ENCODE results near the gene TLR9. TPM values are rescaled to one million over a fixed set of nuclear protein-coding genes. Genes with fewer than 3 reads are reported as not detected.

The TLR9 gene
- total and polyA plus RNA-seq, 9 of the 15 experiments (the other 6 are each of a cell fraction or from before 2014, with no cell fraction given): not detected

DNA sequence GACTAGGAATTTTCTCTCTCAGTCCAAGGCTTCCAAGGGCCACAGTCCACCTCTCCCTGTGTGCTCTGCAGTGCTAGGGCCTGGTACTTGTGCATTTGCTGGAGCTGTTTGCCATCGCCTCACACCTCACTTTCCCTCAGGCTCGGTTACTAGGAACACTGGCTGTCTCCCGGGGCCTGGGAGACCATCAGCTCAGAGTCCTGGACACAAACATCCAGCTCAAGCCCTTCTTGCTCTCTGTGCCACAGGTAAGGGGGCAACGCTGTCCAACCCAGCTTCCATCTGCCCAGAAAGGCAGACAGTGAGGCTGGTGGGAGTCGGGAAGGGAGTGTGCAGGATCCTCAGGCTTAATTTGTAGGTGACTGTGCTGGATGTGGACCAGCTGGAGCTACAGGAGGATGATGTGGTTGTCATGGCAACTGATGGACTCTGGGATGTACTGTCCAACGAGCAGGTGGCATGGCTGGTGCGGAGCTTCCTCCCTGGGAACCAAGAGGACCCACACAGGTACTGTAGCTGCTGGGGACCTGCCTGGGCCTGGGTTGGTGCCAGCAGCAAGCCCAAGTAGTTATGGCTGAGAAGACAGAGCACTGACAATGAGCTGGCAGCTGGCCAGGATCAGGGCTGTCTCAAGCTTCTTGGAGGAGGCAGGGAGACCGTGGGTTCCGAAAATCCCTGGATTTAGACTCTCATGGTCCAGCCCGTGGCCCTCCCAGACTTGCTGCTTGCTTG is 23.5 kb upstream of the TLR9 start (continued):
- TF ChIP-seq, protein P1, sequence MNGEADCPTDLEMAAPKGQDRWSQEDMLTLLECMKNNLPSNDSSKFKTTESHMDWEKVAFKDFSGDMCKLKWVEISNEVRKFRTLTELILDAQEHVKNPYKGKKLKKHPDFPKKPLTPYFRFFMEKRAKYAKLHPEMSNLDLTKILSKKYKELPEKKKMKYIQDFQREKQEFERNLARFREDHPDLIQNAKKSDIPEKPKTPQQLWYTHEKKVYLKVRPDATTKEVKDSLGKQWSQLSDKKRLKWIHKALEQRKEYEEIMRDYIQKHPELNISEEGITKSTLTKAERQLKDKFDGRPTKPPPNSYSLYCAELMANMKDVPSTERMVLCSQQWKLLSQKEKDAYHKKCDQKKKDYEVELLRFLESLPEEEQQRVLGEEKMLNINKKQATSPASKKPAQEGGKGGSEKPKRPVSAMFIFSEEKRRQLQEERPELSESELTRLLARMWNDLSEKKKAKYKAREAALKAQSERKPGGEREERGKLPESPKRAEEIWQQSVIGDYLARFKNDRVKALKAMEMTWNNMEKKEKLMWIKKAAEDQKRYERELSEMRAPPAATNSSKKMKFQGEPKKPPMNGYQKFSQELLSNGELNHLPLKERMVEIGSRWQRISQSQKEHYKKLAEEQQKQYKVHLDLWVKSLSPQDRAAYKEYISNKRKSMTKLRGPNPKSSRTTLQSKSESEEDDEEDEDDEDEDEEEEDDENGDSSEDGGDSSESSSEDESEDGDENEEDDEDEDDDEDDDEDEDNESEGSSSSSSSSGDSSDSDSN (IDR thresholded peaks at IDR 0.05; ENCODE audit: borderline replicate concordance in 1 of 2, low read depth in 2 of 2, low read length in 2 of 2): no peak
- TF ChIP-seq BRF2 (IDR thresholded peaks at IDR 0.05; ENCODE audit: borderline replicate concordance, insufficient read depth, insufficient read length): no peak
- TF ChIP-seq, protein P2, sequence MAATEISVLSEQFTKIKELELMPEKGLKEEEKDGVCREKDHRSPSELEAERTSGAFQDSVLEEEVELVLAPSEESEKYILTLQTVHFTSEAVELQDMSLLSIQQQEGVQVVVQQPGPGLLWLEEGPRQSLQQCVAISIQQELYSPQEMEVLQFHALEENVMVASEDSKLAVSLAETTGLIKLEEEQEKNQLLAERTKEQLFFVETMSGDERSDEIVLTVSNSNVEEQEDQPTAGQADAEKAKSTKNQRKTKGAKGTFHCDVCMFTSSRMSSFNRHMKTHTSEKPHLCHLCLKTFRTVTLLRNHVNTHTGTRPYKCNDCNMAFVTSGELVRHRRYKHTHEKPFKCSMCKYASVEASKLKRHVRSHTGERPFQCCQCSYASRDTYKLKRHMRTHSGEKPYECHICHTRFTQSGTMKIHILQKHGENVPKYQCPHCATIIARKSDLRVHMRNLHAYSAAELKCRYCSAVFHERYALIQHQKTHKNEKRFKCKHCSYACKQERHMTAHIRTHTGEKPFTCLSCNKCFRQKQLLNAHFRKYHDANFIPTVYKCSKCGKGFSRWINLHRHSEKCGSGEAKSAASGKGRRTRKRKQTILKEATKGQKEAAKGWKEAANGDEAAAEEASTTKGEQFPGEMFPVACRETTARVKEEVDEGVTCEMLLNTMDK (IDR thresholded peaks at IDR 0.05; ENCODE audit: borderline replicate concordance, insufficient read depth, low read depth, low read length, poor library complexity, severe bottlenecking): no peak
- TF ChIP-seq ZNF655 (CRISPR knock-in tag; IDR thresholded peaks at IDR 0.05): no peak
- no peak for TF ChIP-seq ZFP30 (CRISPR knock-in tag; IDR thresholded peaks at IDR 0.05; ENCODE audit: borderline replicate concordance)
- no peak for TF ChIP-seq NCOA6 (IDR thresholded peaks at IDR 0.05)
- 0 out of 2 replicates have a peak, but pooled peaks have one; percentile 28 for TF ChIP-seq POLR2G (IDR thresholded peaks at IDR 0.05; ENCODE audit: low read depth, low read length)
- no peak for TF ChIP-seq WHSC1 (IDR thresholded peaks at IDR 0.05; ENCODE audit: low read length)
- no peak for TF ChIP-seq RAD21 (CRISPR knock-in tag; conservative IDR thresholded peaks at IDR 0.05 in 1 of 2, IDR thresholded peaks at IDR 0.05 in 1 of 2)
- peak; percentile 94 for TF ChIP-seq RFX1 (IDR thresholded peaks at IDR 0.05)
- TF ChIP-seq IFI16 (CRISPR knock-in tag; IDR thresholded peaks at IDR 0.05): no peak
- peak; percentile 90 for TF ChIP-seq NFIC (IDR thresholded peaks at IDR 0.05)
- TF ChIP-seq HDAC1 (IDR thresholded peaks at IDR 0.05): no peak
- TF ChIP-seq BRD9 (IDR thresholded peaks at IDR 0.05; ENCODE audit: low read depth, partially characterized antibody): no peak
- TF ChIP-seq KHSRP (IDR thresholded peaks at IDR 0.05): no peak
- TF ChIP-seq ZNF436 (CRISPR knock-in tag; IDR thresholded peaks at IDR 0.05): no peak
- no peak for TF ChIP-seq ETV1 (tag; conservative IDR thresholded peaks at IDR 0.05; ENCODE audit: low read depth)
- peak; percentile 62; the same call in 1 of the 2 replicates for TF ChIP-seq CTBP1 (IDR thresholded peaks at IDR 0.05; ENCODE audit: borderline replicate concordance)

Data from K562 (cell line).